Adipocyte (in vitro differentiated cells): Measurements from ENCODE around the gene KSR2.

Experiments
- DNase-seq: peaks from one replicate; pipeline ENCODE4 v3.0.0-alpha.2; 2015; ENCODE audit warnings: low read depth
- H3K27me3 ChIP-seq: replicated peaks from 2 replicates; pipeline ENCODE4 v1.7.0; 2013; ENCODE audit warnings: mild to moderate bottlenecking, low read length, moderate library complexity; ENCODE audit not compliant: control insufficient read depth, insufficient read depth
- H3K36me3 ChIP-seq: 2 replicates; pipeline ENCODE4 v1.7.0; 2013; ENCODE audit warnings: low read length, mild to moderate bottlenecking, moderate library complexity; ENCODE audit not compliant: control insufficient read depth, insufficient read depth, severe bottlenecking
- H3K4me1 ChIP-seq: 2 replicates; pipeline ENCODE4 v1.7.0; 2013; ENCODE audit warnings: mild to moderate bottlenecking, low read length, moderate library complexity; ENCODE audit not compliant: control insufficient read depth, insufficient read depth
- H3K4me3 ChIP-seq: 2 replicates; pipeline ENCODE4 v1.7.0; 2013; ENCODE audit warnings: mild to moderate bottlenecking, low read length, moderate library complexity
- H3K9ac ChIP-seq: 2 replicates; pipeline ENCODE4 v1.7.0; 2013; ENCODE audit warnings: mild to moderate bottlenecking, low read length, moderate library complexity
- H3K9me3 ChIP-seq: 2 replicates; pipeline ENCODE4 v1.7.0; 2013; ENCODE audit warnings: mild to moderate bottlenecking, low read length, moderate library complexity; ENCODE audit not compliant: control insufficient read depth

KSR2 gene

GRCh38 chr12:117440384-117440783 lies 528.4 kb downstream of the KSR2 start:
- H3K36me3 ChIP-seq, result no peaks in the 10 kb centered on the region
- H3K9me3 ChIP-seq, result no peaks in the 10 kb centered on the region
- H3K9ac ChIP-seq, result no peak overlapping the region
- peaks cover 61% of the 10 kb centered on the region for H3K27me3 ChIP-seq
- no peaks in the 10 kb centered on the region for H3K4me1 ChIP-seq
- H3K4me3 ChIP-seq, result no peak overlapping the region
- no peak for DNase-seq

- DNase-seq, result no peak
- no peaks in the 10 kb centered on the region for H3K9me3 ChIP-seq
- no peak overlapping the region for H3K4me3 ChIP-seq
- H3K27me3 ChIP-seq, result peaks cover 60% of the 10 kb centered on the region
- no peaks in the 10 kb centered on the region for H3K36me3 ChIP-seq
- H3K9ac ChIP-seq, result no peak overlapping the region
- H3K4me1 ChIP-seq, result no peaks in the 10 kb centered on the region
Observed at GRCh38 chr12:117439531-117440001, 529.2 kb downstream of the KSR2 start.

- peaks cover 53% of the 10 kb centered on the region for H3K27me3 ChIP-seq
- H3K9me3 ChIP-seq, result no peaks in the 10 kb centered on the region
- no peak for DNase-seq
- no peak overlapping the region for H3K4me3 ChIP-seq
- no peaks in the 10 kb centered on the region for H3K4me1 ChIP-seq
- H3K9ac ChIP-seq, result no peak overlapping the region
- H3K36me3 ChIP-seq, result no peaks in the 10 kb centered on the region
Observed at GRCh38 chr12:117438809-117439208, 530.0 kb downstream of the KSR2 start.

GRCh38 chr12:117437516-117438255 lies 531.1 kb downstream of the KSR2 start:
- no peak for DNase-seq
- Histone ChIP-seq H3K9ac (no peak overlapping the region), H3K4me1 (no peaks in the 10 kb centered on the region), H3K27me3 (peaks cover 48% of the 10 kb centered on the region), H3K9me3 (no peaks in the 10 kb centered on the region), H3K36me3 (no peaks in the 10 kb centered on the region), H3K4me3 (no peak overlapping the region)

GRCh38 chr12:117433878-117434277 lies 534.9 kb downstream of the KSR2 start:
- H3K9me3 ChIP-seq, result no peaks in the 10 kb centered on the region
- peaks cover 34% of the 10 kb centered on the region for H3K27me3 ChIP-seq
- no peak for DNase-seq
- H3K4me1 ChIP-seq, result no peaks in the 10 kb centered on the region
- H3K36me3 ChIP-seq, result no peaks in the 10 kb centered on the region
- H3K9ac ChIP-seq, result no peak overlapping the region
- no peak overlapping the region for H3K4me3 ChIP-seq

GRCh38 chr12:117430246-117430645 lies 538.5 kb downstream of the KSR2 start:
- Histone ChIP-seq H3K4me3 (no peak overlapping the region), H3K4me1 (no peaks in the 10 kb centered on the region), H3K9ac (no peak overlapping the region), H3K27me3 (peaks cover 22% of the 10 kb centered on the region), H3K9me3 (peaks cover 4% of the 10 kb centered on the region), H3K36me3 (no peaks in the 10 kb centered on the region)
- DNase-seq, result no peak

- Histone ChIP-seq H3K27me3 (peaks cover 22% of the 10 kb centered on the region), H3K4me1 (no peaks in the 10 kb centered on the region), H3K9me3 (peaks cover 4% of the 10 kb centered on the region), H3K36me3 (no peaks in the 10 kb centered on the region), H3K4me3 (no peak overlapping the region), H3K9ac (no peak overlapping the region)
- DNase-seq, result no peak
Observed at GRCh38 chr12:117427211-117427610, 541.6 kb downstream of the KSR2 start.

GRCh38 chr12:117421987-117422386 lies 546.8 kb downstream of the KSR2 start:
- H3K4me3 ChIP-seq, result no peak overlapping the region
- no peaks in the 10 kb centered on the region for H3K36me3 ChIP-seq
- peaks cover 32% of the 10 kb centered on the region for H3K27me3 ChIP-seq
- H3K4me1 ChIP-seq, result no peaks in the 10 kb centered on the region
- peaks cover 4% of the 10 kb centered on the region for H3K9me3 ChIP-seq
- H3K9ac ChIP-seq, result no peak overlapping the region
- no peak for DNase-seq

GRCh38 chr12:117421068-117421752 lies 547.6 kb downstream of the KSR2 start:
- Histone ChIP-seq H3K9ac (no peak overlapping the region), H3K36me3 (no peaks in the 10 kb centered on the region), H3K4me1 (no peaks in the 10 kb centered on the region), H3K4me3 (no peak overlapping the region), H3K27me3 (peaks cover 29% of the 10 kb centered on the region), H3K9me3 (peaks cover 4% of the 10 kb centered on the region)
- no peak for DNase-seq

- no peak for DNase-seq
- H3K4me1 ChIP-seq, result no peaks in the 10 kb centered on the region
- H3K36me3 ChIP-seq, result no peaks in the 10 kb centered on the region
- H3K9me3 ChIP-seq, result no peaks in the 10 kb centered on the region
- H3K4me3 ChIP-seq, result no peak overlapping the region
- no peak overlapping the region for H3K9ac ChIP-seq
- peaks cover 35% of the 10 kb centered on the region for H3K27me3 ChIP-seq
Observed at GRCh38 chr12:117417004-117417403, 551.8 kb downstream of the KSR2 start.

- Histone ChIP-seq H3K4me3 (no peak overlapping the region), H3K9me3 (no peaks in the 10 kb centered on the region), H3K36me3 (no peaks in the 10 kb centered on the region), H3K4me1 (peaks cover 5% of the 10 kb centered on the region), H3K27me3 (peaks cover 21% of the 10 kb centered on the region), H3K9ac (no peak overlapping the region)
- DNase-seq, result no peak
Observed at GRCh38 chr12:117412465-117413188, 556.2 kb downstream of the KSR2 start.
